ENCODE measurements around the gene IDH3A.

Gene IDH3A

GRCh38 chr15:78204351-78205309, 55.5 kb downstream of the IDH3A start:
- DNase-seq, result no peak

GRCh38 chr15:78205337-78205736, 56.2 kb downstream of the IDH3A start:
- no peak for DNase-seq

- DNase-seq, result no peak
These were observed 56.7 kb downstream of the IDH3A start for GRCh38 chr15:78205856-78206255.

GRCh38 chr15:78206326-78207109, 57.4 kb downstream of the IDH3A start:
- DNase-seq, result no peak

GRCh38 chr15:78207110-78207458, 57.9 kb downstream of the IDH3A start:
- no peak for DNase-seq

GRCh38 chr15:78207641-78208340, 58.6 kb downstream of the IDH3A start:
- no peak for DNase-seq

GRCh38 chr15:78208341-78208844, 59.2 kb downstream of the IDH3A start:
- no peak for DNase-seq

GRCh38 chr15:78208887-78209645, 59.9 kb downstream of the IDH3A start:
- DNase-seq, result no peak

- DNase-seq, result no peak
These were observed 60.6 kb downstream of the IDH3A start for GRCh38 chr15:78209646-78210348.

GRCh38 chr15:78210349-78210717, 61.2 kb downstream of the IDH3A start:
- no peak for DNase-seq

GRCh38 chr15:78211189-78211921, 62.2 kb downstream of the IDH3A start:
- DNase-seq, result no peak

GRCh38 chr15:78212008-78212407, 62.8 kb downstream of the IDH3A start:
- DNase-seq, result no peak

- no peak for DNase-seq
These were observed 63.6 kb downstream of the IDH3A start for GRCh38 chr15:78212546-78213424.

- no peak for DNase-seq
These were observed 64.2 kb downstream of the IDH3A start for GRCh38 chr15:78213425-78213750.

GRCh38 chr15:78213956-78214355, 64.8 kb downstream of the IDH3A start:
- DNase-seq, result no peak

- no peak for DNase-seq
These were observed 67.3 kb downstream of the IDH3A start for GRCh38 chr15:78216276-78217104.

- DNase-seq, result no peak
These were observed 71.6 kb downstream of the IDH3A start for GRCh38 chr15:78220713-78221112.
